Erythroblast (primary cell): Measurements from ENCODE around the gene ITGAE.
"Not testable (repeated sequence)": the region's sequence is repeated elsewhere in the genome, so short reads cannot be mapped to it uniquely, and the experiment has no call there.

Experiments
- DNase-seq, 2 experiments: peaks; one replicate each; lab custom pipeline; 2025; lab: John Stamatoyannopoulos, UW
- GATA1 ChIP-seq: IDR thresholded peaks from 2 replicates; pipeline ENCODE4 v1.6.1; 2011; ENCODE audit warnings: low read depth, mild to moderate bottlenecking, control low read depth, low read length, moderate library complexity
- POLR2A ChIP-seq: IDR thresholded peaks from 2 replicates; pipeline ENCODE4 v1.6.1; 2011; ENCODE audit warnings: mild to moderate bottlenecking, low read length

Gene ITGAE, protein sequence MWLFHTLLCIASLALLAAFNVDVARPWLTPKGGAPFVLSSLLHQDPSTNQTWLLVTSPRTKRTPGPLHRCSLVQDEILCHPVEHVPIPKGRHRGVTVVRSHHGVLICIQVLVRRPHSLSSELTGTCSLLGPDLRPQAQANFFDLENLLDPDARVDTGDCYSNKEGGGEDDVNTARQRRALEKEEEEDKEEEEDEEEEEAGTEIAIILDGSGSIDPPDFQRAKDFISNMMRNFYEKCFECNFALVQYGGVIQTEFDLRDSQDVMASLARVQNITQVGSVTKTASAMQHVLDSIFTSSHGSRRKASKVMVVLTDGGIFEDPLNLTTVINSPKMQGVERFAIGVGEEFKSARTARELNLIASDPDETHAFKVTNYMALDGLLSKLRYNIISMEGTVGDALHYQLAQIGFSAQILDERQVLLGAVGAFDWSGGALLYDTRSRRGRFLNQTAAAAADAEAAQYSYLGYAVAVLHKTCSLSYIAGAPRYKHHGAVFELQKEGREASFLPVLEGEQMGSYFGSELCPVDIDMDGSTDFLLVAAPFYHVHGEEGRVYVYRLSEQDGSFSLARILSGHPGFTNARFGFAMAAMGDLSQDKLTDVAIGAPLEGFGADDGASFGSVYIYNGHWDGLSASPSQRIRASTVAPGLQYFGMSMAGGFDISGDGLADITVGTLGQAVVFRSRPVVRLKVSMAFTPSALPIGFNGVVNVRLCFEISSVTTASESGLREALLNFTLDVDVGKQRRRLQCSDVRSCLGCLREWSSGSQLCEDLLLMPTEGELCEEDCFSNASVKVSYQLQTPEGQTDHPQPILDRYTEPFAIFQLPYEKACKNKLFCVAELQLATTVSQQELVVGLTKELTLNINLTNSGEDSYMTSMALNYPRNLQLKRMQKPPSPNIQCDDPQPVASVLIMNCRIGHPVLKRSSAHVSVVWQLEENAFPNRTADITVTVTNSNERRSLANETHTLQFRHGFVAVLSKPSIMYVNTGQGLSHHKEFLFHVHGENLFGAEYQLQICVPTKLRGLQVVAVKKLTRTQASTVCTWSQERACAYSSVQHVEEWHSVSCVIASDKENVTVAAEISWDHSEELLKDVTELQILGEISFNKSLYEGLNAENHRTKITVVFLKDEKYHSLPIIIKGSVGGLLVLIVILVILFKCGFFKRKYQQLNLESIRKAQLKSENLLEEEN

GRCh38 chr17:3800362-3801271 is at the start of gene ITGAE:
ITGAE (minus strand) TSS chr17:3801188; CDS start chr17:3801144, 44 bp downstream.
- TF ChIP-seq POLR2A, result no peak
- TF ChIP-seq GATA1, result no peak

DNA sequence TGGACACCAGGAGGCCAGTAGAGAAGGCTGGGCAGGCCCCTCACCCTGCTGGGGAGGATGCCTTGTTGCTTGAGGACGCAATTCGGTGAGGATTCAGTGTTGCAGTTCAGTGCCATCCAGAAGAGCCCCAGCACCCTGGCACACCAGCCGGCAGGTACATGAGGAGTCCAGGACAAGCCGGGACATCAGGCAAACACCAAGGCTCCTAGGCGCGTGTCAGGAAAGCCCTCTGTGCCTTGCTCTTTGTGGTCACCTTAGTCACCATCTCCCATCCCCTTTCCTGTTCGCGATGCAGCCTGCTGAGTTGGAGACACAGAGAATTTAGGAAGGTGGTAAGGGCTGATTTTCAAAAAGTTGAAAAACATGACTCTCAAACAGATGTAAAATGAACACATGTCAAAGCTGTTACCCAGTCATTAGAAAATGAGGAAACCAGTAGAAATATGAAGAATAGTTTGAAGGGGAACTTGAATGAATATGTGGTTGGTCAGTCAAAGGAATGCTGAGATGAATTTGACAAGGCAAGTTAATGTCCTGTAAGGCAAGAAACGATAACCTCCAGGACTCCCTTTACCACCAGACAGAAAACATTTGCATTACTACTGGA is 47.3 kb upstream of the ITGAE start:
- no peak for TF ChIP-seq POLR2A
- TF ChIP-seq GATA1, result no peak
- DNase-seq, result no peak

More at GRCh38 chr17:3800362-3801271, at the start of gene ITGAE:
- no peak for DNase-seq

- DNase-seq, result no peak
- TF ChIP-seq GATA1, result no peak
- no peak for TF ChIP-seq POLR2A
Measured at GRCh38 chr17:3847165-3847670, 46.2 kb upstream of the ITGAE start.

GRCh38 chr17:3846437-3847164 is 45.6 kb upstream of the ITGAE start:
- no peak for TF ChIP-seq GATA1
- no peak for TF ChIP-seq POLR2A
- DNase-seq, result no peak

DNA sequence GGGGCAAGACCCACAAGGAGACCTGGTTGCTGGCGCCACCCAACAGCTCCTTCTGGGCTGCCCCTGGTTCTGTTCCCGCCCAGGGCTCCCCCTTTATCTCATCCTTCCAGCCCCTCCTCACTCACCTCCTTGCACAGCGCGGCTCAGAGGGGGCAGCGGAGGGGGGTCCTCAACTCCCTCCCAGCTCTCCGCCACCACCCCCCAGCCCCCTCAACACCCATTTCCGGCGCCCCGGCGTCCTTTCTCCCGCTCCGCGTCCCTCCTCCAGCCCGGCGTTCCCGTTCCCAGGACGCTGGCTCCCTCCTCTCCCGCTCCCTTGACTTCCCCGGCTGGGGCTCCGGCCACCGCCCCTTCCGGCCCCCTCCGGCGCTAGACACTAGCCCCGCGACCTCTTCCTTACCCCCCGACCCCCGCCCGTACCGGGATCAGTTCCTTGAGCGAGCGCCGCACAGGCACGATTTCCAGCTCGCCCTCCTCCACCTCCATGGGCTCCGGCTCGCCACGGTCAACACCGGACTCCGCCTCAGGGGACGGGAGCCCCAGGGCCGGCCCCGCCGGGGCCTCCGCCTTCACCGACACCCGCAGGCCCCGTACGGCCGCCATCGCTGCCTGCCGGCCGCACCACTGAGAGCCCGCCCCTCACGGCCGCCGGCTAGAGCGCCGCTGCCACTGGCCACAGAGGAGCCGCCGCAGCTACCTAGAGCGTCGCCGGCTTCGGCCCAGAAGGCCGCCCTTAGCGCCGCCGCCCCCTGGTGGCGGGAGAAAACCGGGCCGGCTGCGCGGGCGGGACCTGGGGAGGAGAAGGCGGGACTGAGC is 44.8 kb upstream of the ITGAE start, which contains the start of gene NCBP3:
Gene NCBP3 (minus strand): TSS at position 626 of the 816 bp plus-strand sequence. CDS start 23 bp downstream, at position 603.
- TF ChIP-seq POLR2A (peak; percentile 83), GATA1 (no peak)
- DNase-seq, result peak; percentile 97 to 99

GRCh38 chr17:3845291-3845620 is 44.3 kb upstream of the ITGAE start:
- DNase-seq, result peak in 1 of 2 experiments; percentile 79
- TF ChIP-seq POLR2A, result no peak
- no peak for TF ChIP-seq GATA1

DNA sequence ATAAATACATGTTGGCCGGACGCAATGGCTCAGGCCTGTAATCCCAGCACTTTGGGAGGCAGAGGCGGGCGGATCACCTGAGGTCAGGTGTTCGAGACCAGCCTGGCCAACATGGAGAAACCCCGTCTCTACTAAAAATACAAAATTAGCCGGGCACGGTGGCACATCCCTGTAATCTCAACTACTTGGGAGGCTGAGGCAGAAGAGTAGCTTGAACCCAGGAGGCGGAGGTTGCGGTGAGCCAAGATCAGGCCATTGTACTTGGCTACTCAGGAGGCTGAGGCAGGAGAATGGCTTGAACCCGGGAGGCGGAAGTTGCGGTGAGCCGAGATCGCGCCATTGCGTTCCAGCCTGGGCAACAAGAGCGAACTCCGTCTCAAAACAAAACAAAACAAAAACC is 43.6 kb upstream of the ITGAE start:
- not testable (repeated sequence) for DNase-seq

GRCh38 chr17:3843935-3844516 is 43.0 kb upstream of the ITGAE start:
- DNase-seq, result peak; percentile 59 to 75
- TF ChIP-seq GATA1 (no peak), POLR2A (no peak)

GRCh38 chr17:3838206-3838605 is 37.2 kb upstream of the ITGAE start:
- no peak for TF ChIP-seq GATA1
- DNase-seq, result no peak

GRCh38 chr17:3836551-3836950 is 35.6 kb upstream of the ITGAE start:
- TF ChIP-seq GATA1, result no peak
- no peak for TF ChIP-seq POLR2A
- DNase-seq, result no peak
